GM12878 (cell line): ENCODE results near the gene KIF6. TPM values are rescaled to one million over a fixed set of nuclear protein-coding genes. Genes with fewer than 3 reads are reported as not detected.

ENCODE experiments used
- ATAC-seq: fragments of 200-7000 bp; cut with Tn5 transposase; 3 replicates; pipeline ENCODE4 v1.9.1; 2020; ENCODE audit warnings: mild to moderate bottlenecking, moderate library complexity
- BruUV-seq: library from RNA; stranded (reverse); fragments of 400-500 nt; replicated peaks from 2 replicates; lab custom pipeline; 2021; lab: Mats Ljungman, UMichigan
- CTCF ChIA-PET: fragments of 300-600 bp; sonication (Branson Sonifier 250); formaldehyde crosslinking; extraction: SDS; loops from one replicate; lab custom pipeline; 2021; ENCODE audit warnings: inconsistent platforms; lab: Yijun Ruan, JAX
- POLR2A ChIA-PET: fragments of 350-600 bp; formaldehyde crosslinking; extraction: SDS; loops from one replicate; lab custom pipeline; 2021; ENCODE audit warnings: inconsistent platforms; lab: Charles Lee
- RAD21 ChIA-PET: fragments of 300-600 bp; sonication (Branson Sonifier 250); formaldehyde crosslinking; loops from one replicate; lab custom pipeline; 2023; ENCODE audit warnings: antibody characterized with exemption; ENCODE audit not compliant: unreplicated experiment; lab: Charles Lee
- SMC1A ChIA-PET: fragments of 300-600 bp; sonication (Branson Sonifier 250); formaldehyde crosslinking; loops from one replicate; lab custom pipeline; 2023; ENCODE audit not compliant: unreplicated experiment, uncharacterized antibody; lab: Charles Lee
- DNase-seq: peaks from one replicate; pipeline ENCODE4 v3.0.0-alpha.2; 2011; ENCODE audit warnings: low read depth, low spot score
- FAIRE-seq: peaks from 3 replicates; lab custom pipeline; 2011; peaks lifted over from hg19 to GRCh38; lab: Jason Lieb, UNC
- H2AFZ ChIP-seq: 2 replicates; pipeline ENCODE4 v1.6.0; 2011; ENCODE audit warnings: low read depth, low read length, control low read depth; ENCODE audit not compliant: control insufficient read depth
- H3K27ac ChIP-seq: 2 replicates; pipeline ENCODE4 v1.5.1; 2011; ENCODE audit warnings: control low read depth; ENCODE audit not compliant: control insufficient read depth, insufficient read depth
- H3K27me3 ChIP-seq, 2 experiments: replicated peaks in 1 of 2; 2 replicates each; pipeline versions ENCODE4 v1.6.0 to v1.6.1; 2011; ENCODE audit warnings: low read length in 1 of 2; ENCODE audit not compliant: control insufficient read depth in 2 of 2, insufficient read depth in 2 of 2
- H3K36me3 ChIP-seq, 2 experiments: 2 replicates each; pipeline ENCODE4 v1.5.1; 2011; ENCODE audit warnings: low read length in 1 of 2; ENCODE audit not compliant: control insufficient read depth in 2 of 2, insufficient read depth in 2 of 2
- H3K4me1 ChIP-seq: 2 replicates; pipeline ENCODE4 v1.6.1; 2011; ENCODE audit warnings: mild to moderate bottlenecking, low read length, moderate library complexity, mixed read lengths; ENCODE audit not compliant: control insufficient read depth, insufficient read depth
- H3K4me2 ChIP-seq: 2 replicates; pipeline ENCODE4 v1.6.0; 2011; ENCODE audit warnings: control low read depth; ENCODE audit not compliant: control insufficient read depth, insufficient read depth
- H3K4me3 ChIP-seq: fragments of 200-600 bp; sonication (generic); 2 replicates; pipeline ENCODE4 v1.5.1; 2016
- H3K79me2 ChIP-seq: 2 replicates; pipeline ENCODE4 v1.6.0; 2011; ENCODE audit warnings: low read length; ENCODE audit not compliant: control insufficient read depth, insufficient read depth
- H3K9ac ChIP-seq: 2 replicates; pipeline ENCODE4 v1.8.0; 2011; ENCODE audit warnings: low read length, control low read depth, mixed read lengths; ENCODE audit not compliant: control insufficient read depth, insufficient read depth
- H3K9me3 ChIP-seq: replicated peaks from 3 replicates; pipeline ENCODE4 v1.5.1; 2011; ENCODE audit warnings: mild to moderate bottlenecking, low read length; ENCODE audit not compliant: control insufficient read depth, insufficient read depth
- H4K20me1 ChIP-seq: 2 replicates; pipeline ENCODE4 v1.6.0; 2011; ENCODE audit not compliant: control insufficient read depth, insufficient read depth
- BRCA1 ChIP-seq: IDR thresholded peaks from 2 replicates; pipeline ENCODE4 v1.6.1; 2011; ENCODE audit warnings: low read depth, low read length, improper control_type of control experiment
- CHD1 ChIP-seq: IDR thresholded peaks from 2 replicates; pipeline ENCODE4 v1.6.1; 2012; ENCODE audit warnings: low read depth, low read length, improper control_type of control experiment
- EZH2 ChIP-seq: IDR thresholded peaks from 2 replicates; pipeline ENCODE4 v1.6.1; 2012; ENCODE audit warnings: low read depth, mild to moderate bottlenecking, control low read depth, inconsistent platforms, low read length, borderline replicate concordance; ENCODE audit not compliant: control insufficient read depth
- HDAC6 ChIP-seq: fragments of 200-600 bp; sonication (generic); IDR thresholded peaks from one replicate; pipeline ENCODE4 v1.8.0; 2017; ENCODE audit warnings: antibody characterized with exemption; ENCODE audit not compliant: unreplicated experiment
- KLF5 ChIP-seq: fragments of 450-650 bp; IDR thresholded peaks from 2 replicates; pipeline ENCODE4 v1.6.1; 2014; ENCODE audit warnings: mild to moderate bottlenecking; ENCODE audit not compliant: partially characterized antibody
- MAX ChIP-seq: IDR thresholded peaks from 2 replicates; pipeline ENCODE4 v1.6.1; 2012; ENCODE audit warnings: low read depth, low read length, improper control_type of control experiment
- MEF2A ChIP-seq: IDR thresholded peaks from 2 replicates; pipeline ENCODE4 v1.6.1; 2011; ENCODE audit warnings: low read depth, mild to moderate bottlenecking, low read length, moderate library complexity; ENCODE audit not compliant: insufficient read depth
- PAX8 ChIP-seq: fragments of 450-650 bp; IDR thresholded peaks from 2 replicates; pipeline ENCODE4 v1.6.1; 2017; ENCODE audit warnings: mild to moderate bottlenecking, moderate library complexity
- SMARCA5 ChIP-seq: fragments of 450-650 bp; IDR thresholded peaks from 2 replicates; pipeline ENCODE4 v1.6.1; 2017; ENCODE audit warnings: mild to moderate bottlenecking
- SREBF1 ChIP-seq: IDR thresholded peaks from 2 replicates; pipeline ENCODE4 v1.6.1; 2012; ENCODE audit warnings: mild to moderate bottlenecking, low read length
- STAT3 ChIP-seq: IDR thresholded peaks from 2 replicates; pipeline ENCODE4 v1.6.1; 2011; ENCODE audit warnings: low read depth, low read length, improper control_type of control experiment
- ZBTB33 ChIP-seq: fragments of 450-650 bp; IDR thresholded peaks from 2 replicates; pipeline ENCODE4 v1.6.1; 2017; ENCODE audit warnings: mild to moderate bottlenecking
- ZNF622 ChIP-seq: fragments of 450-650 bp; IDR thresholded peaks from 2 replicates; pipeline ENCODE4 v1.6.1; 2017; ENCODE audit warnings: mild to moderate bottlenecking, inconsistent platforms
- WGBS: methylation state at CpG from one replicate; pipeline ENCODE4 v1.1.6; 2016; ENCODE audit warnings: low lambda C conversion rate; ENCODE audit not compliant: insufficient replicate concordance, insufficient coverage; ENCODE audit errors: missing lambda C conversion rate; 5-methylcytosine and 5-hydroxymethylcytosine counted together
- in situ Hi-C: fragments of 300-500 bp; cut with MboI; formaldehyde crosslinking; loops from 9 replicates; pipeline ENCODE4 v1.14.3; 2018; ENCODE audit warnings: mixed read lengths
- intact Hi-C: fragments of 100-400 bp; cut with micrococcal nuclease; formaldehyde crosslinking; loops from one replicate; pipeline ENCODE4 v1.14.2; 2022; ENCODE audit not compliant: unreplicated experiment
- polyA plus RNA-seq, 11 experiments: library from polyadenylated mRNA; depleted of rRNA in 4 of 11; unstranded in 6 of 11; stranded (reverse) in 5 of 11; fragments of >200 nt; fragmentation: Nextera tagmentation in 4 of 11; fragmentation: Illumina TruSeq in 1 of 11; extraction: Ambion mirVana in 4 of 11; extraction: Trizol in 1 of 11; gene quantifications; 1 replicate in 1 of 11; 2 replicates in 10 of 11; pipeline versions ENCODE4 v1.2.1 to v1.2.3, GENCODE V29; 2011 to 2016; ENCODE audit warnings: inconsistent platforms in 2 of 11, missing spikeins in 2 of 11, low read depth in 1 of 11
- total RNA-seq, 4 experiments: library from RNA; depleted of rRNA in 3 of 4; stranded (reverse); fragments of >200 nt in 3 of 4; fragmentation: Illumina TruSeq in 1 of 4; extraction: Trizol in 1 of 4; gene quantifications; 2 replicates each; pipeline versions ENCODE4 v1.2.1 to v1.2.3, GENCODE V29; 2013 to 2021

Gene KIF6
- total and polyA plus RNA-seq, 10 of the 15 experiments (the other 5 are each of a cell fraction or from before 2014, with no cell fraction given): 0.09 to 1.0 (median 0.28) TPM

- WGBS: 50% methylated on average over 6 of the region's 6 CpGs
- Histone ChIP-seq H3K9ac (no peak overlapping the region), H3K4me1 (no peaks in the 10 kb centered on the region), H3K36me3 (no peaks in the 10 kb centered on the region), H3K4me2 (no peak overlapping the region), H2AFZ (no peak overlapping the region), H3K27me3 (no peaks in the 10 kb centered on the region), H4K20me1 (no peaks in the 10 kb centered on the region), H3K4me3 (no peak overlapping the region), H3K9me3 (no peaks in the 10 kb centered on the region), H3K27ac (no peak overlapping the region), H3K79me2 (no peaks in the 10 kb centered on the region)
- TF ChIP-seq SREBF1 (no peak), HDAC6 (no peak), MEF2A (no peak), KLF5 (no peak), STAT3 (no peak), MAX (no peak), SMARCA5 (no peak), BRCA1 (no peak), EZH2 (no peak), CHD1 (no peak), PAX8 (no peak), ZNF622 (no peak), ZBTB33 (no peak)
- SMC1A ChIA-PET: interaction anchor here (0.6 to 0.9 kb wide), 3 partner anchors 13 to 440 kb away, joined by 3 read pairs; no protein-coding TSS in a partner anchor
- POLR2A ChIA-PET: no interaction called here
- DNase-seq (no peak), FAIRE-seq (no peak), ATAC-seq (no peak)
- CTCF ChIA-PET: interaction anchor here (0.6 to 0.7 kb wide), 2 partner anchors 535 to 1613 kb away, joined by 3 read pairs; no protein-coding TSS in a partner anchor
- in situ Hi-C loops: no loop called here
- RAD21 ChIA-PET: no interaction called here
- intact Hi-C loops: no loop called here
- BruUV-seq: no TSS peak
Measured at GRCh38 chr6:39425346-39426072, 299.7 kb downstream of the KIF6 start.
